CD4-positive, alpha-beta T cell treated with Interleukin-15 for 4 hours (primary cell): Measurements from ENCODE around the gene FEN1.

Experiments
- DNase-seq: peaks from one replicate; pipeline ENCODE4 v3.0.0-alpha.2; 2020; ENCODE audit warnings: low spot score

FEN1 gene, protein sequence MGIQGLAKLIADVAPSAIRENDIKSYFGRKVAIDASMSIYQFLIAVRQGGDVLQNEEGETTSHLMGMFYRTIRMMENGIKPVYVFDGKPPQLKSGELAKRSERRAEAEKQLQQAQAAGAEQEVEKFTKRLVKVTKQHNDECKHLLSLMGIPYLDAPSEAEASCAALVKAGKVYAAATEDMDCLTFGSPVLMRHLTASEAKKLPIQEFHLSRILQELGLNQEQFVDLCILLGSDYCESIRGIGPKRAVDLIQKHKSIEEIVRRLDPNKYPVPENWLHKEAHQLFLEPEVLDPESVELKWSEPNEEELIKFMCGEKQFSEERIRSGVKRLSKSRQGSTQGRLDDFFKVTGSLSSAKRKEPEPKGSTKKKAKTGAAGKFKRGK

GRCh38 chr11:61792310-61793082 is at the start of gene FEN1, which contains the start of gene TMEM258:
TSS of gene FEN1 (plus strand) at chr11:61792911. CDS start at chr11:61795362, 2,451 bp downstream.
TSS of gene TMEM258 (minus strand) at chr11:61792599. CDS start at chr11:61792558, 41 bp downstream.
- DNase-seq = peak; percentile 83

DNA sequence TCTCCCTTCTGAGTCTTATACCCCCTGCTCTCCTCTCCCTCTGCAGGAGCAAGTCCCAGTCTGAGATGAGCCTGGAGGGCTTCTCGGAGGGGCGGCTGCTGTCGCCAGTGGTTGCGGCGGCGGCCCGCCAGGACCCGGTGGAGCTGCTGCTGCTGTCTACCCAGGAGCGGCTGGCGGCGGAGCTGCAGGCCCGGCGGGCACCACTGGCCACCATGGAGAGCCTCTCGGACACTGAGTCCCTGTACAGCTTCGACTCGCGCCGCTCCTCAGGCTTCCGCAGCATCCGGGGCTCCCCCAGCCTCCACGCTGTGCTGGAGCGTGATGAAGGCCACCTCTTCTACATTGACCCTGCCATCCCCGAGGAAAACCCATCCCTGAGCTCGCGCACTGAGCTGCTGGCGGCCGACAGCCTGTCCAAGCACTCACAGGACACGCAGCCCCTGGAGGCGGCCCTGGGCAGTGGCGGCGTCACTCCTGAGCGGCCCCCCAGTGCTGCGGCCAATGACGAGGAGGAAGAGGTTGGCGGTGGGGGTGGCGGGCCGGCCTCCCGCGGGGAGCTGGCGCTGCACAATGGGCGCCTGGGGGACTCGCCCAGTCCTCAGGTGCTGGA is 49.1 kb upstream of the FEN1 start:
- DNase-seq = no peak

DNA sequence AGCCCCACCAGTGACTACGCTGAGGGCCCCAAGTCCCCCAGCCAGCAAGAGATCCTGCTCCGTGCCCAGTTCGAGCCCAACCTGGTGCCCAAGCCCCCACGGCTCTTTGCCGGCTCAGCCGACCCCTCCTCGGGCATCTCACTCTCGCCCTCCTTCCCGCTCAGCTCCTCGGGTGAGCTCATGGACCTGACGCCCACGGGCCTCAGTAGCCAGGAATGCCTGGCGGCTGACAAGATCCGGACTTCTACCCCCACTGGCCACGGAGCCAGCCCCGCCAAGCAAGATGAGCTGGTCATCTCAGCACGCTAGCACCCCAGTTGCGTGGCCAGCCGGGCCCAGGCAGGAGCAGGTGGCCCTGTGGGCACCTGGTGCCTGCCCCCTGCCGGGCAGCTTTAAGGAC is 48.5 kb upstream of the FEN1 start:
- no peak for DNase-seq

DNA sequence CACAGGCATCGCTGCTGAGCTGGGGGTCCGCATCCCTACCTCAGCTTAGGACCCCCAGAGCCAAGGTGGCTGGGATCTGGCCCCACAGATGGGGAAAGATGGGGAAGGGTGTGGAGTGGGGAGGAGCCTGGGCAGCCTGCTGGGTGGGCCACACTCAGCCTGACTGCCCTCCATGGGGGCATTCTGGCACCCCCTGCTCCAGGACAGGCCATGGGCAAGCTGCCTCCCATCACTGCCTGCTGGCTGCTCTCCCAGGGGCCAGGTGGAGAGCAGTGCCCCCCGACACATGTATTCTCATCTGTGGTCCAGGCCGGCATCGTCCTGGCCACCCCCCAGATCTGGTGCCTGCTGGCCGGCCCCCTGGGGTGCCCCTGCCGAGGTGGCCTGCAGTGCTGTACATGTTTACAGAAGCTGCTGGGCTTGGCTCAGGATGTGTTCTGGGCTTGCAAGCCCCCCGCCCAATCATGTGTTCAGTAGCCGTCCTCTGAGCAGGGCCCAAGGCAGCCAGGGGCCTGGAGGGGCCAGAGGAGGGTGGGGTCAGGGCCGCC is 48.0 kb upstream of the FEN1 start:
- DNase-seq = no peak

DNA sequence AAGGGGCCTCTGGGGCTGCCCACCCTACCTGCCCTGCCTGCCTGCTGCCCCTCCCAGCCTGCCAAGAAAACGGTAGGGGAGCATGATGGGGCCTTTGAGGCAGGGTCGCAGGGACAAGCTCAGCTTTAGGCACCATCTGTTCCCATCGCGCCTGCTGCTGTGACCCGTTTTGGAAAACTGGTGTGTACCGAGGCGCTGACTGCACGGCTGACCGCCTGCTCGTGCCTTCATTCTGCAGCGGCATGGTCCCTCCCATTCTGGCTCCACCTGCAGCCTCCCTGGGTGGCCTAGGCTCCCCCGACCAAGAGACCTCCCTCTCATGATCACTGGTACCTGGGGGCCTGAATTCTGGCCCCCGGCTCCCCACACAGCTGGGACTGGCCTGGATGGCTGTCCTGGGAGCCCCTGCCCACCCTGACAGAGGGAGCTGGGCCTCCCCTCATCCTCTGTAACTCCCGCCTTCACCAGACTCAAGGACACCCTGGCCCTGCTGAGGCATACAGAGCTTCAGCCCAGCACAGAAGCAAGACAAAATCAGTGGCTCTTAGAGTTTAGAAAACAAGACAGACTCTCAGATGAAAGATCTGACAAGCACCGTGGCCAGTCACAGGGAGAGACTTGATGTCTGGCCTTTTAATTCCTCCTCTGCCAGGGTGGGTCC is 46.8 kb upstream of the FEN1 start:
- no peak for DNase-seq

DNA sequence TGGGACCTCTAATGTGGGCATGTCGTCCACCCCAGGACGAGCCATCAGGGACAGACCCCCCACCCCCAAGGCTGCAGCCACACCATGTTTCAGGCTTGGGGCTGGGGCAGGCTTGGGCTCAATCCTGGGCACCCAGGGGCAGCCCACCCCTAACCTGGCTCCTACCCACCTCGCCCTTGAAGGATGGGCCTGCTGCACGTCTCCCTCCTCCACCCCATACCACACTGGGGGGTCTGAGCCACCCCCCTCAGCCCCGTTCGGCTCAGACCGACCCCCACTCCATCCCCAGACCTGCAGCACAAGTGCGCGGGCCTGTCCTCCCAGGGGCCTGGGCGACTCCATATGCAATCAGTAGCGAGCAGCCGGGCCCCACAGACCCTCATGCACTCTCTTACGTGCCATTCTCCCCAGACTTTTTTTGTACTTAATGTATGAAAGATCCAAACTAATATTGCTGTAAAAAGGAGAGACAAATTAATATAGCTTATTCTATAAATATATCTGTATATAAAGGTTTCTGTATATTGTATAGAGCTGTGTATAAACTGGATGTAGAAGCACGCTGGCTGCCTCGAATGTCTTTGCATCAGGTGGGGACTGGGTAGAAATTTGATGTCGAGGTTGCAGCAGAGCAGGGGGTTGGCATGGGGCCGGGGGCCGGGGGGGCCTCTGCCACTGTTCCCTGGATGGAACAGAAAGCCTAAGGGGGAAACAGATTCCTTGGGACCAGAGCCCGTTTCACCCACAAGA is 46.1 kb upstream of the FEN1 start:
- no peak for DNase-seq

DNA sequence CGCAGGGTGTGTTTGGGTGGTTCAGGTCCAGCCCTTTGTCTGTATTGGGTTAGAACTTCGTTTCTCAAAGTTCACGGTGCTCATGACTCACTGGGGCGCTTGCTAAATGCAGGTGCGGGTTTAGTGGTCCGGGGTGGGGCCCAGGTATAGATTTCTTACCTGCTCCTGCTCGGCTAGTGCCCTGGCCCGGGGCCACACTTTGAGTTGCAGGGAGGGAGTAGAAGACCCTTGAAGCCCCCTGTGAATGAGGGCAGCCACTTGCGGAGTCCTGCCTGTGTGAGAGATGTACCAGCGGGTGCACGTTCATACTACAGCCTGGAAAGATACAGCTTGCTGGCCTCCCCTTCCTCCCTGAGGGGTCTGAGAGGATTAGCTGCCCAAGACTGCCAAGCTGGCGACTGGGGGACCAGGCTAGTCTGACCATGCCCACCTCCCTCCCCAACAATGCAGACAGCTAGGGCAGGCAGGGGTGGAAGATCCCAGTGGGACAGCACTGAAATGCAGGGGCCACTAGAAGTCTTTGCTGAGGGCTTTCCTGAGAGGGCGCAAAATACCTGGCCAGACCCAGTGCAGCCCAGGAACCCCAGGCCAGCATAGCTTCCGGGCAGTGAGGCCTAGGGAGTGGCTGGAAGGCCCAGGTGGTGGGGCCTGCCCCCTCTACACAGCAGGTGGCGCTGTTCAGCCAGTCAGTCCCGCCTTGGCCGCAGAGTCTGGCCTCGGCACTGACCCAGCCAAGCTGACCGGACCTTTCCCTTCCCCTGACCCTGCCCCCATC is 45.3 kb upstream of the FEN1 start:
- DNase-seq = peak; percentile 13

- no peak for DNase-seq
Observed at GRCh38 chr11:61747967-61748285, 44.8 kb upstream of the FEN1 start.

- DNase-seq = no peak
Observed at GRCh38 chr11:61749591-61750217, 43.0 kb upstream of the FEN1 start.

DNA sequence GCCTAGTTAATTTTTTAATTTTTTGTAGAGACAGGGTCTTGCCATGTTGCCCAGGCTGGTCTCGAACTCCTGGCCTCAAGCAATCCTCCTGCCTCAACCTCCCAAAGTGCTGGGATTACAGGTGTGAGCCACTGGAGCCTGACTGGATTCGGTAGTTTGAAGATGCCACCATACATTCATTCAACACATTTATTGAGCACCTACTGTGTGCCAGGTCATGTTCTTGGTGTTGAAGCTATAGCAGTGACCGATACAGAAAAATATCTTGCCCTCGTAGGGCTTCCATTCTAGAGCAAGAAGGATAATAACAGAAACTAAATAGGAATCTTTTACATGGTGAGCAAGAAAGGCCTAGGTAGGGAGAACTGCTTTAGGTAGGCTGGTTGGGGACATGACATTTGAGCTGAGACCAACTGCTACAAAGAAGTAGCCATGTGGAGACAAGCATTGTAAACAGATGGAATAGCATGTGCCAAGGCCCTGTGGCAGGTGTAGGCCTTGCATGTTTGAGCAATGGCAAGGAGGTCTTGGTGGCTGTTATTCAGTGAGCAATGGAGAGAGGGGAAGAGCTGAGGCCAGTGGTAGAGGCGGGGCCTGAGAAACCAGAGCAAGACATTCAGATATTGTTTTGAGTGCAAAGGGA is 42.0 kb upstream of the FEN1 start:
- DNase-seq = no peak

GRCh38 chr11:61751384-61751783 is 41.3 kb upstream of the FEN1 start:
- no peak for DNase-seq

DNA sequence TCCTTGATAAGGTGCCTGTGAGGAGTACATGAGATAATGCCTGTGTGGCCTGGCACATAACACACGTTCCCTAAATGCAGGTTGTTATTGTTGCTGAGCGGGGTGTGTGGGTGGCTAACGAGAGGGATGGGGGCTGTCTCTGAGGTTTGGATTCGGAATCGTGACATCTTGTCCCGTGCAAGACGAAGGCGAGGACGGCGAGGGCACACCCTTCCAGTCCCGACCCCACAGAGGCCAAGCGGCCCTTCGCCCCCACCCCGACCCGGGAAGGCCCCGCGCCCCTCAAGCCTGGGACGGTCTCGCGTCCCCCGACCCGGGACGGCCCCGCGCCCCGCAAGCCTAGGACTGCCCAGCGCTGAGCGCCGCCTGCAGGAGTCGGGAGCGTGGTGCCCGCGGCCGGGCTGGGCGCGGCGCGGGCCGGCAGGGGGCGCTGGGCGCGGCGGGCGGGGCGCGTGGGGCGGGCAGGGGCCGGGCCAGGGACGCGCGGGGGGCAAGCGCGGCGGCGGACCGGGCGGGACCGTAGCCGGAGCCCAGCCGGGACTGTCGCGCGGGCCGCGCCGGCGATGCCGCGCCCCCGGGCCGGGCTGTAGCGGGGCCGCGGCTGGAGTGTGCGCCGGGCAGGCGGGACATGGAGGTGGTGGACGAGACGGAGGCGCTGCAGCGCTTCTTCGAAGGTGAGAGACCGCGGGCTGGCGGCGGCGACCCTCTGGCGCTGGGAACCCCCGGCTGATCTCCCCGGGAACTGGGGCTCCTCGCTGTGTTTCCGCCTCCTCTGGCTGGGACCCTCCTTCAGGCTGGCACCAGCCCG is 40.4 kb upstream of the FEN1 start, which contains the start of gene MYRF:
TSS of gene MYRF (plus strand) at position 520 of the 808 bp plus-strand sequence. CDS start at position 629, 109 bp downstream.
- peak; percentile 52 for DNase-seq

GRCh38 chr11:61752925-61753521 is 39.7 kb upstream of the FEN1 start:
- DNase-seq = no peak

GRCh38 chr11:61753672-61754071 is 39.0 kb upstream of the FEN1 start:
- no peak for DNase-seq

- no peak for DNase-seq
Observed at GRCh38 chr11:61754534-61755482, 37.9 kb upstream of the FEN1 start.

DNA sequence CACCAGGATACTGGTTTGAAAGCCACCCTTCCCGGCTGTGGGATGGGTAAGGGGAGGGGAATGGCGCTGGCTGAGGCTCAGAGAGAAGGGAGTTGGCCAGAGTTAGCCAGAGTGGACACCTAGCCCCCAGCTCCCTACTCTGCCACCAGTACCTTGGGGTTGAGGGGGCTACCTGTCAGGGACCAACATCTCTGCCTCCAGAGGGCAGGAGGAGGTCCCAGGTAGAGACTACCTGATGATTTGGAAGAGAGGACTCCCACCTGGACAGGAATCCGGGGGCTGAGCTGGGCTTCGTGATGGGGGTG is 36.6 kb upstream of the FEN1 start:
- no peak for DNase-seq
